ENCODE measurements around the gene COL18A1.
"Not testable (repeated sequence)": the region's sequence is repeated elsewhere in the genome, so short reads cannot be mapped to it uniquely, and the experiment has no call there.

COL18A1 gene

GRCh38 chr21:45367402-45368351 lies 37.3 kb upstream of the COL18A1 start:
- in situ Hi-C loops (cut with HindIII; ENCODE audit: low sequenced_read_pairs), result no loop called here

DNA sequence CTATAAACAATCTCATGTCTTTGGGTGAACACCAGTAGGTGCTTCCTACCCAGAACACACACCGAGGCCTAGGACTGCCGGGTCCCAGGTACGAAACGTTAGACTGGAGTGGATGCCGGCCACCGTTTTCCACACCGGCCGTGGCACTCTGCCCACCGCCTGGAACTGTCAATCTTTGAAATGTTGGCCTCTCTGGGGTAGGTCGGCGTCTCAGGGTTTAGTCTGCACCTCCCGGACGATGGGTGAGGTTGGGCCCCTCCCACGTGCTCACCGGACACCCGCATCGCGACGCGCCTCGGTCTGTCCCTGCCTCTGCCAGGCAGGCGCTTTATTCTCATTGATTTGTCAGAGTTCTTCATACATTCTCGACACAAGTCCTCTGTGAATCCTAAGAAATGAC lies 35.9 kb upstream of the COL18A1 start:
- in situ Hi-C loops (cut with HindIII; ENCODE audit: low sequenced_read_pairs), result not testable (repeated sequence)

GRCh38 chr21:45370575-45370974 lies 34.4 kb upstream of the COL18A1 start:
- in situ Hi-C loops (cut with HindIII; ENCODE audit: low sequenced_read_pairs), result no loop called here

- in situ Hi-C loops (cut with HindIII; ENCODE audit: low sequenced_read_pairs), result no loop called here
These were observed 33.9 kb upstream of the COL18A1 start for GRCh38 chr21:45371081-45371480.

DNA sequence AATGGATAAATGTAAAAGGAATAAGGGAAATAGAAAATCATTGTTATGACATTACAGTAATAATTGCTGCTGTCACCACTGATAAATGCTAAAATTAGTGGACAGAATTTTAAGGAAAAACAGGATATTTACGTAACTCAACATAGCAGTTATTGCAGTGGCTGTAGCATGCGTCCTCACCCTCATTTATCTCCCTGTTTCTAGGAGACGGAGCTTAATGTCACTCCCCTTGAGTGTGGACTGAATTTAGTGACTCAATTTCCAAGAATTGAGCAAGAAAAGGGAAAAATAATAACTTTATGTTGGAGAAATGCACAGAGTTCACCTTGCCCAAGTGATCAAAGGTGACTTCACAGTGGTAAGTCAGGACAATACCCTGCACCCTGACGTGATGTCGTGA lies 33.3 kb upstream of the COL18A1 start:
- in situ Hi-C loops (cut with HindIII; ENCODE audit: low sequenced_read_pairs), result no loop called here

DNA sequence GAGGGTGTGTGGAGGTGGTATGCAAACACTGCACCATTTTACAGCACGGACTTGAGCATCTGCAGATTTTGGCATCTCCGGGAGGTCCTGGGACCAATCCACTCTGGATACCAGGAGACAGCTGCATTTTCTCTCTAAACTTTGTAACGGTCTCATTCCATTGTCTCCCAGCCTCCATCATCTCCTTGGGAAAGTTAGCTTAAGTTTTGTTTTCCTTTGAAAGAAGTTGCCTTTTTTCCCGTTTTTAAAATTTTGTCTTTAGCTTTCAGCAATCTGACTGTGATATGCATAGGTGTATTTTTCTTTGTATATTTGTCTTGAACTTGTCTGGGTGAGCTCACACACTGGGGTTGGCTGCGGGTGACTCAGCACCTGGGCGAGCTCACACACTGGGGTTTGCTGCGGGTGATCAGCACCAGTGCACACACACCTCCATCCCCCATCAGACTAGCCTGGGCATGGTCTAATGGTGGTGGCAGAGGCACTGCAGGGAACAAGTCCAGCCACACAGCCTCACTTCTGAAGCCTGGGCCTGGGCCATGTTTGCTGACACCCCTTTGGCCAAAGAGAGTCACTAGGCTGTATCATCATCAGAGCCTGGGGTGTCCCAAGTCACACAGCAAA lies 32.1 kb upstream of the COL18A1 start:
- in situ Hi-C loops (cut with HindIII; ENCODE audit: low sequenced_read_pairs), result no loop called here

GRCh38 chr21:45373991-45374816 lies 30.8 kb upstream of the COL18A1 start:
- in situ Hi-C loops (cut with HindIII; ENCODE audit: low sequenced_read_pairs), result no loop called here

- in situ Hi-C loops (cut with HindIII; ENCODE audit: low sequenced_read_pairs), result no loop called here
These were observed 30.0 kb upstream of the COL18A1 start for GRCh38 chr21:45374826-45375455.

- in situ Hi-C loops (cut with HindIII; ENCODE audit: low sequenced_read_pairs), result no loop called here
These were observed 28.3 kb upstream of the COL18A1 start for GRCh38 chr21:45376459-45377324.

DNA sequence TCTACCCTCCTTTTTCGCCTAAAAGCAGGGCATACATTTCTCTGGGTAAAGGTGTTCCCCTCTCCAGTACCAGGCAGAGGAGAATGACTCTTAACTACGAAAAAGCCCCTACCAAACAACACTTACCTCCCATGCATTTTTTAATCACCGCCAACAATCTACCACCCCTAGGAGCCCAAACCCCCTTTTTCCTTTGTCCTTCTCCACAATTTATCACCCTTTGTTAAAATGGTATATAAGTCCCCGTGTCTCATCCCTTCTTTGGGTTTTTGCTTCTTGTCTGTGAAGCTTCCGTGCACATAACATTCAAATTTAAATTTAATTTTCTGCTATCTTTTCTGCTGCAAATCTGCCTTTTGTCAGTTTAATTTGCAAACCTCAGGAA lies 27.6 kb upstream of the COL18A1 start:
- in situ Hi-C loops (cut with HindIII; ENCODE audit: low sequenced_read_pairs), result no loop called here

DNA sequence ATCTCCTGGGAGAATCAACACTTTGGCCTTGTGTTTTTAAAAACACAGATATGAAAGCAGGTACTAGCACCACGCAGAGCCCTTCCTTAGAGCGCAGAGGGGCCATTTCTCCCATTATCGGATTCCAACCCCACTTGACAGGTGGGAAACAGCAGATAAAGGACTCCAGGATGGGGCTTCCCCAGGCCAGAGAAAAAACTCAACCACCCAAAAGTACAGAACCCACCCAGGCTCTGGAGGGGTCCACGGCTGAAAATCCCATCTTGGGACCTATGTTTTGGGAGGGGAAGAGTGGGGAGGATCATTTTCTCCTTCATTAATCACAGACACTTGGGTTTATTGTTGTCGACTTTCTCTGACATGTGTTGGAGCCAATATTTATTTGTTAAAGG lies 27.1 kb upstream of the COL18A1 start:
- in situ Hi-C loops (cut with HindIII; ENCODE audit: low sequenced_read_pairs), result no loop called here

- in situ Hi-C loops (cut with HindIII; ENCODE audit: low sequenced_read_pairs), result no loop called here
These were observed 26.6 kb upstream of the COL18A1 start for GRCh38 chr21:45378258-45378966.

- in situ Hi-C loops (cut with HindIII; ENCODE audit: low sequenced_read_pairs), result no loop called here
These were observed 25.6 kb upstream of the COL18A1 start for GRCh38 chr21:45379171-45379900.

DNA sequence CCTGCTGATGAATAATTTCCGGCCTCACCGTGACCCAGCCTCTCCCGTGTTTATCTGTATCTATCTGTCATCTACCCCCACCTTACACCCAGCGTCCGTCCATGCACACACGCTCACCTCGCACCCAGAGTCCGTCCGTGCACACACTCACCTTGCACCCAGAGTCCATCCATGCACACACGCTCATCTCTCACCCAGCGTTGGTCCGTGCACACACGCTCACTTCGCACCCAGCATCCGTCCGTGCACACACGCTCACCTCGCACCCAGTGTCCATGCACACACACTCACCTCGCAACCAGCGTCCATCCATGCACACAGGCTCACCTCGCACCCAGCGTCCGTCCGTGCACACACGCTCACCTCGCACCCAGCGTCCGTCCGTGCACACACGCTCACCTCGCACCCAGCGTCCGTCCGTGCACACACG lies 25.0 kb upstream of the COL18A1 start:
- in situ Hi-C loops (cut with HindIII; ENCODE audit: low sequenced_read_pairs), result no loop called here

- in situ Hi-C loops (cut with HindIII; ENCODE audit: low sequenced_read_pairs), result no loop called here
These were observed 24.4 kb upstream of the COL18A1 start for GRCh38 chr21:45380566-45380965.

DNA sequence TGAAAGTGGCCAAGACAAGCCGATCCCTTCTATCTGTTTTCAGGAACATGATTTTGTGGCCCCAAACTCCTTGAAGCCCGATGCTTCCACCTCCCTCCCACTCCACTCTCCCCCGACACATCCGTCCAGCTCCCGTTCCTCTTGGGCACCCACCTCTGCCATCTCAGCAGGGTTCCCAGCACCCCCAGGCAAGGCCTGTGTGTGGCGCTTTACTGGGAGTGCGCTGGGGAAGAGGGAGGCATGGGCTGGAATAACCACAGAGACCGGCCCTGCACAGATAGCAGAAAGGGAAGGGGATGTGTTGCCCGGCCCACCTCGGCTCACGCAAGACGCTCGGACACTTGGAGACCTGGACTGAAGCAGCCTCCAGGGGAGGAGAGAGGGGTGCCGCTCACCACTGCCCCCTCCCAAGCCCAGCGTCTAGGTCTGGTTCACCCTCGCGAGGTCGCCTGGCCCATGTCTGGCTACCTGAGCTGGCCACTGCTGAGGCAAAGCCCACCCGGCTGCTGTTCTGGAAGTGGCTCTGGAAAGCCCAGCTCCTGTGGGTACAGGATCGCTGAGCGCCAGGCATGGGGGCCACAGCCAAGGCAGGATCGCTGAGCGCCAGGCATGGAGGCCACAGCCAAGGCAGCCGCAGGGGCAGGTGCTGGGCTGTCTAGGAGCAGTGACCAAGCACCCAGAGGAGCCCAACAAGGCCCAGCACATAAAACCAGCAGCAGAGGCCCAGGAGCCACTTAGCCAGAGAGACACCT lies 23.8 kb upstream of the COL18A1 start:
- in situ Hi-C loops (cut with HindIII; ENCODE audit: low sequenced_read_pairs), result no loop called here

- in situ Hi-C loops (cut with HindIII; ENCODE audit: low sequenced_read_pairs), result no loop called here
These were observed 22.9 kb upstream of the COL18A1 start for GRCh38 chr21:45381865-45382696.

Measured in DLD1 (cell line).